Mesenteric fat pad (tissue), 1 donor: ENCODE results near the gene TCF12. TPM values are rescaled to one million over a fixed set of nuclear protein-coding genes. Genes with fewer than 3 reads are reported as not detected.

ENCODE experiments used
- DNase-seq: peaks from one replicate; pipeline ENCODE4 v3.0.0-alpha.2; 2020; ENCODE audit warnings: low spot score
- total RNA-seq: library from RNA; stranded (reverse); fragmentation: NEBNext Ultra II Directional; extraction: Animal tissue kit (Norgen Biotek cat#: 25700); gene quantifications from one replicate; pipeline ENCODE4 v1.2.1, GENCODE V29; 2021
- donor health status: DM: yes; HTN: yes; CAD: no.

The TCF12 gene
- total RNA-seq, 1 donor from 2014 or later = 103 TPM

DNA sequence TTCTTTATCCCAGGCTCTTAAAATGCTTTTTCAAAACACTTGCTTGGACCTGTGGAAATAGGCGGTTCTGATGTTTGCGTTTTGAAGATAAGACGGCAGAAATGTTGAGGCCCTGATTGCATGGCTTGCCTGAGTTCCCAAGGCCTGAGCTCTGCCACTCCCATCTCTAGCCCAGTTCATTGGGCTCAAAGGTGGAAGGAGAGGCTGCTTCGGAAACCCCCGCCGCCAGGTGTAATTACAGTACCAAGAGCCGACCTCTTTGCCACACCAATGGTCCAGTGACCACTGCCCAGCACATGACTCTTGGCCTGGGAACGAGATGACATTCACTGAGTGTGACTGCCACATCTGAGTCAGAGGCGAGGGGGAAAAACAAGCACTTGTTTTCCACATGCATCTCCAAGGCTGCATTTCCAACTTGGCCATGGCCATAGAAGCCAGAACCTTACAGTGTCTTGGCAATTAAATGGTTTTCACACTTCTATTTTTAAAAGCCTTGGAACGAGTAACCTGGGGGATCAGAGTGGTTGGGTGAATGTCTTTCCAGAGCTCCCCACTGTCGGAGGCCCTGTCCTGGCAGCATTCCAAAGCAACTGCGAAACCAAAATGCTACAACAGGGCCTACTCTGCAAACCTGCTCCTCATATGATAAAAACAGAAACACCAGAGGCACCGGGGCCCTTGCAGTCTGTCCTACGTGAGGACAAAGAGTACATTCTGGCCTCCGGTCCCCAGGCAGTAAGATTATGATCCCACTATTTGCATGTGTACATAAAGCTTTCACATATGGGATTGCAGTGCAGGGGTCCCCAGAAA is 394.1 kb downstream of the TCF12 start:
- DNase-seq = peak; percentile 67

DNA sequence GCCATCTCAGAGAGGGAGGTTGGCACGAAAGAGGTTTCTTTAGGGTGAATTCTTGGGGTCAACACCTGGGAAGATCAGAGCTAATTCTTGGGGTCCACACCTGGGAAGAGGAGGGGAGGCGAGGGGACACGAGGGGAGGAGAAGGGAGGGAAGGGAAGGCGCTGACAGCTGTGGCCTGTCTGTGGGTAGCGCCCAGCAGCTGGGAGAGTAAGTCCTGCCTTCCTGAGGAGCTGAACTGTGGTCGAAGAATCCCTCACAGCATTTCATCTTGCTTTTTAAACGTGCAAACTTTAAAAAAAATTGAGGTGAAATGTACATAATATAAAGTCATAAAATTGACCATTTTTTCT is 394.7 kb downstream of the TCF12 start:
- DNase-seq = peak; percentile 49

DNA sequence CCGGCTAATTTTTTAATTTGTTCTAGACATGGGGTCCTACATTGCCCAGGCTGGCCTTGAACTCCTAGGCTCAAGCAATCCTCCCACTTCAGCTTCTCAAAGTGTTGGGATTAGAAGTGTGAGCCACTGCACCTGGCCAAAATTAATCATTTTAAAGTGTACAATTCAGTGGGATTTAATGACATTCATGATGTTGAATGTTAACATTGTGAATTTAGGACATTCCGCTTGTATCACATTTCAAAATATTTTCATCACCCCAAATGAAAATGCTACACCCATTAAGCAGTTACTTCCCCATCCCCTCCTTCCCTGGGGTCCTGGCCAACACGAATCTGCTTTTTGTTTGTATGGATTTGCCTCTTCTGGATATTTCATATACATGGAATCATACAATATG is 395.8 kb downstream of the TCF12 start:
- no peak for DNase-seq

DNA sequence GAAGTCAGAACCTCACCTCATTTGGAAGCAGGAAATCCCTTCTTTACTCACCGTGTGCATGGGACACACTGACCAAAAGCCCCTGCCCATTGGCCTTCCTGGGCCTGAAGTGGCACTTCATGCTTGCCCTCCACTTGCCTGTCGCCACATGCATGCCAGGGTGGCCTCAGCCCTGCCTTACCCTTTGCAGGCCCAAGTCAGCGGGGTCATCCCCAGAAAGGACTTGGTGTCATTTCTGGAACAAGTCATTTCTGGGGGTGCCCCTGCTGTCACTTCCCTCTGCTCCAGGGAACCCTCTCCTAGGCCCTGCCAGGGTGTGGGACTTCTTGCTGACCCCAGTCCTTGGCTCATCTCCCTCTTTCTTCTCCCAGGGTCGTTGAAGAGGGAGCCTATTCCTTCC is 398.0 kb downstream of the TCF12 start:
- DNase-seq = no peak

DNA sequence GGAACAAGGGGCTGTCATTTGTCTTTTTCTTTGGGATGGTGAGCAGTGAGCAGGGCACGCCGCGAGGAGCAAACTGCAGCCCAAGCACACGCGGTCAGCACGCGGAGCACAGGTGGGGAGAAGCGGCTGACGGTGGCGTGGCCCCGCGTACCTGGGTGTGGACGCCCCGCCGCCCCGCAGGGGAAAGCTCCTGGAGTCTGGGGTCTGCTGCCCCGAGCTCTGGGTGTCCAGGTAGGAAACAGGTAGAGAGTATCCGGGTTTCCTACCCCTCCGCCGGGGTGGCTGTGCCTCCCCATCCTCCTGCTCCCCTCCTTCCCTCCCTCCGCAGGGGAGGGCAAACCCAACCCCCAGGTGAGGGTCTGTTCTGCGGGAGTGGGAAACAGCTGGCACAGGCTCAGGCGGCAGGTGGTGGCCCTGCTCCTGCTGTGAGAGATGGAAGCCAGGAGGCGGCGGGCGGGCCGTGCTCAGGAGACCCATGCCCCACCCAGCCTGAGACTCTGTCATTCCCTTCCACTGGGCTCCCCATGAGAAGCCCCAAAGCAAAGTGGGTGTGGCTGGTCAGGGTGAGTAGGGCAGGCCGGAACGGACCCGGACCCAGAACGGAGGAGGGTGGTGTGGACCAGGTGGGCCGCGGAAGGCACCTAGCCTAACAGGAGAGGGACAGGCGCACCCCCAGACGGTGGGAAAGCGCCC is 400.9 kb downstream of the TCF12 start:
- no peak for DNase-seq

DNA sequence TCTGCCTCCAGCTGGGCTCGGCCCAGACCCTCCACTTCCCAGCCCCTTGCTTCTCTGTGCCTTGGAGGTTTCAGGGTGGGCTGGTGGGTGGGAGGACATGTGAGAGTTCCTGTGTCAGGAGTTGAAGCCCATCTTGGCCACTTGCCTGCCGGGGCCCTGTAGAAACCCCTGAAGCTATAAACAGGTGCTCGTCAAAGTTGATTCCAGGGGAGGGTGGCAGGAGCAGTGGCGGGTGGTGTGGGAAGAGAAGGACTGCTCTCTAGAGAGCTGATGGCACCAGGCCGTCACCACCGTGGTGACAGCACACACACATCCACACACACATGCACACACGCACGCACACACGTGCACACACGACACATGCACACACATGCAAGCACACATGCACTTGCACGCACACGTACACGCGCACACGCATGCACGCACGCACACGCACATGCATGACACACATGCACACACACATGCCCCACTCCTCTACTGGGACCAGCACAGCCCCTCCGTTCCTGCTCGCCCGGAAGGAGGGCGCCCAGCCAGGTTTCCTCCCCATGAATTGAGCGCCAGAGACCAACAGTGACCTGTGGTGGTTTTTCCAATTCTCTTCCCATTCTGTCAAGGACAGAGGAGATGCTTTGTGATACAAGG is 401.6 kb downstream of the TCF12 start:
- no peak for DNase-seq

DNA sequence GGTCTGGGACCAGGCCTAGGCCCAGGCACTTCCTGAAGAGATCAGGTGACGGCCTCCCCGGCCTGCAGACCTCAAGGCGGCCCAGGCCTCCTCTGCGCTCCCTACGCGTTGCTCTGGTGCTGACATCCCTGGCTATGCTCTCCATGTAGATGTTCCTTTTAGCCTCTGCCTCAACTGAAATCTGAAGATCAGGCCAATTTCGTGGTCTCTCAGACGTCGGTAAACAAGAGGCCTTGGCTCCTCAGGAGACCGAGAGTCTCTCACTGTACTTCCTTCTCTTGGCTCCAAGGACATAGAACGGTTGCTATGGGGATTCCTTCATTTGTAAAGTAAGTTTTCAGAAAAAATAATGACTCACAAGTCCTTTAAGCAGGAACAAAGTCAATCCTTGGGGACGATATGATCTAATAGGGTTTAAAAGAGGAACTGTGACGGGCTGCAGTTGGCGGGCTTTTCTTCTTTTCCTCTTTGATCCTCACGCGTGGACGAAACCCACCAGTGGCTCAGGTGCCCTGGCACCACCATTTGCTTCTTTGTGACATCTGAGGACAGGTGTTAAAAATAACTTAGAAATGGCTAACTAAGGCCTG is 402.3 kb downstream of the TCF12 start:
- DNase-seq = no peak

DNA sequence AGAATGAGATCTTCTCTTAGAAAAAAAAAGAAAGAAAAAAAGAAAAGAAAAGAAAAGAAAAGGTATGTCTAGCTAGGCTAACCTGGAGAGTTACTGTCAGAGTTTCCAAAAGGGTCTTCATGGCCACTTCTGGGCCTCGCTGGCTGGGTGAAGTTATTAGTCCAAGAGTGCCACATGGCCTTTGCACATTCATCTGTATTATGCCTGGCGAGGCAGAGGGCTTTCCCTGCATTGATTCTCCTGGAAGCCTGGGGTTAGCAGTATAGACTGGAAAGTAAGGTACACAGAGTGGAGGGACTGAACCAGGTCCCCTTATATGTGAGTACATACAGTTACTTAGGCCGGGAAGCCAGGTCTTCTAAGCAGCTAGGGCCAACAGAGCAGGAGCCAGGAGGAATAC is 403.0 kb downstream of the TCF12 start:
- no peak for DNase-seq

DNA sequence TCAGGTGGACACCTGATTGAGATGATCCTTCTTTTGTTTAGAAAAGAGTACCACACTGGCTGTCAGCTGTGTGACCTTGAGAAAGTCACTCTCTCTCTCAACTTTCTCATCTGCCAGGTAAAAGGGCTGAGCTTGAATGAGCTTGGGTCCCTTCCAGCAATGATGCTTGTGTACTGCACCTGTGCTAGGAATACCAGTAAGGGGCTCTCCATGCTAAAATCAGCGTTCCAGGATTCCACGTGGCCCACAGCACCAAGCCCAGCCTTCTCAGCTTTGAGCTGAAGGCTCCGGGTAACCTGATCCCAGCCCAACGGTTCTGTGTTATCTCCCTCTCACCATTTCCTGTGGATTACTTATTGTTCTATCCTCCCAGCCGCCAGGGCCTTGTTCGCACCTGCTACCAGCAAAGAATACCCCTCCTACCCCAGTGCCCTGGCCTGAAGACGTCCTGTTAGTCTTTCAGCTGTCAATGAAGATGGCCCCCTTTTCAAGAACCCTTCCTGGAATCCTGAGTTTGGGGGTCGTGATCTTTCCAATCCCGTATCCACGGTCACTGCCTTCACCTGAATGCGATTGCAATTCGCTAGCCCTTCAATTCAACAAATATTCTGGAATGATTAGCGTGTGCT is 403.6 kb downstream of the TCF12 start:
- no peak for DNase-seq

DNA sequence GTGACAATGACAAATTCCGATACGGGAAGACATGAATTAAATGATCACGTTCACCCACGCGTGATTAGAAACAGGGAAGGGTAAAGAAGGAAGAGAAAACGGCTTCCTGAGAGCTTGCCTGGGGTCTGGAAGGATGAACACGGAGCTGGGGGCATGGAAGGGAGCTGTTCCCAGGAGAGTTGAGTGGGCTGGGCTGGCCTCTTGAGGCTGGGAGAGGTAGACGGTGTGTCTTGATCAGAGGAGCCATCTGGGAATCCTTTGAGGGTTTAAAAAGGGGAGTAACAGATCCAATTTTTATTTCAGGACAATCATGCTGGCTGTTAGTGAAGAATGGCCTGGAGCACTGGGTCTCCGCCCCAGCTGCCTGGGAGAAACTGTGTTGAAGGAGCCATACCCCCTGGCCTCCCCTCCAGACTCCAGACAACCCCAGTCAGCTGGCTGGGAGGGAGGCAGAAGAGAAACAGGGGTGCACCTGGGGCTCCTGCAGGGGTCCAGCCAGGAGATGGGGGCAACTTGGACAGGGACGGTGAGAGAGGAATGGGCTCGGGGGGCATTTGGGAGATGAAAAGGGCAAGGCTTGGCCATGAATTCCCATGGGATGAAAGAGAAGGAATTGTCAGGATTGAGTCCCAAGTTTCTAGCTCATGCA is 404.3 kb downstream of the TCF12 start:
- no peak for DNase-seq

DNA sequence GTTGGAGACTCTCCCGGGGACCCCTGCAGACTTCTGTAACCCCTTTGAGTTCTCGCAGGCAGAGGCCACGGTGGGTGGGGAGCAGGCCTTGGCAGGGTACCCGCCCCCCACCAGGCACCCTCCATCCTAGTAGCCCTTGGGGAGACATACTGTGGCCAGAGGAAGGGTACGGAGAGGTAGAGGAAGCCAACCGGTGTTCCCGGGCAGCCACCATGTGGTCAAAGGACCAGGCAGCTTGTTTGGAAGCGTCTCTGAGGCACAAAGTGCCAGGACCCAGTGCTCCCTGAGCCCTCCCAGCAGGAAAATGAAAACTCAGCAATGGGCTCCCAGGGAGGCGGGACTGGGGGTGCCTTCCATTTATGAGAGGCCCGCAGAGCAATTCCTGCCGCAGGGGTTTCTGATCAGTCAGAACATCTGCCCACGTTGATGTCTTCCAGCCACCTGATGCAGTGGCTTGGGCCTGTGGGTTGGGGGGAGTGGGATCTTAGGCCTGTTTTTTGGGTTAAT is 404.9 kb downstream of the TCF12 start:
- no peak for DNase-seq

DNA sequence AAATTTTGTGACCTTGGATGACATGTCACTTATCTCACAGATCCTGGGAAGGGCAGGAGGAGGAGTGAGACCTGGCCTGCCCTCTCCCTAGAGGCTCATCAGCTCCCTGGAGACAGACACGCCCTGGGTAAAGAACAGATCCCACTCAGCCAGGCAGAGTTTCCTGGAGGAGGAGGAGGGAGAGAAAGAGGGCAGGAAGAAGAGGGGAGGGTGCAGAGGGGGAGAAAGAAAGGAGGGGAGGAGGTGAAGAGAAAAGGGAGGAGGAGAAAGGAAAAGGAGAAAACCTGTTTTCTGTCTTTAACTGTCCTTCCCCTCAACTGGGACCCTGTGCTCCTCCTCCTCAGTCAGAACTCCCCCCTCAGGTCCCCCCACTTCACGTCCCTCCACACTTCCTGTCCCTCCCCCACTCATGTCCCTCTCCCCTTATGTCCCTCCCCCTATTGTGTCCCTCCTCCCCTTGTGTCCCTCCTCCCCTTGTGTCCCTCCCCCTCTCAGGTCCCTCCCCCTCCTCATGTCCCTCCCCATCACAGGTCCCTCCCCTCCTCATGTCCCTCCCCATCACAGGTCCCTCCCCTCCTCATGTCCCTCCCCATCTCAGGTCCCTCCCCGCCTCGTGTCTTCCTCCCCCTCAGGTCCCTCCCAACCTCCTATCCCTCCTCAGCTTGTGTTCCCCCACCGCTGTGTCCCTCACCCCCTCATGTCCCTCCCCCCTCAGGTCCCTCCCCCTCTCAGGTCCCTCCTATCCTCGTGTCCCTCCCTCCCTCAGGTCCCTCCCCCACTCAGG is 405.6 kb downstream of the TCF12 start:
- no peak for DNase-seq

DNA sequence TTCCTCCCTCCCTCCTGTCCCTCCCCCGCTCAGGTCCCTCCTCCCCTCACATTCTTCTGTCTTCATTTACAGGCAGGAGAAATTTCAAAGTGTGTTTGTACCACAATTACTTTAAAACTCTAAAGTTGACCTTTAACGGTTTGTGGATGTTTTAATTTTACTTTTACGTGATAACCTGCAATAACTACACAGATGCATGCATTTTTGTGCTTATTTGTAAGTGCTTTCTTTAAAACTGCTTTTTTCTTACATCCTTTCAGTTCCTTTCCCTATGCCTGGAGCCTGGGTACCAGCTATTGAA is 406.1 kb downstream of the TCF12 start:
- DNase-seq = no peak

DNA sequence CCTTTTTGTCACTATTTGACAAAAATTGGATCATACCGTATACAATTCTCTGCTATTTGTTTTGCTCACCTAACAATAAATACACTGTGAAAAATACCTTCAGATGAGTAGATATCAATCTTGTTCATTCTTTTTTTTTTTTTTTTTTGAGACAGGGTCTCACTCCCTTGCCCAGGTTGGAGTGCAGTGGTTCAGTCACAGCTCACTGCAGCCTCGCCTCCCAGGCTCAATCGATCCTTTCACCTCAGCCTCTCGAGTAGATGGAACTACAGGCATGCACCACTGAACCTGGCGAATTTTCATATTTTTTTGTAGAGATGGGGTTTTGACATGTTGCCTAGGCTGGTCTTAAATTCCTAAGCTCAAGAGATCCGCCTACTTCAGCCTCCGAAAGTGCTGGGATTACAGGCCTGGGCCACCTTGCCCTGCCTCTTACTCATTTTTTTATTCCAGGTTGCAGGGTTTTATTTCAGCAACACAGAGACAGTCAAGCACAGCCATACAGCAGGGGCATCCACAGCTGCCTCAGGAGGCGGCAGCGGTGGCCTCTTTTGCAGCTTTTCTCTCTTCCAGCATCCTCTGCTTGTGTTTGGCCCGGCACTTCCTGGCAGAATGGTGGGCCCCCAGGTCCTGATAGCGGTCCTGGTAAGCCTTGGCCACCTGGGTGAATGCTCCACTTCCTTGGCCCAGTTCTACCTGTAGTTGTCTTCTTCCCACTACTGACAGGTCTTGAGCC is 406.7 kb downstream of the TCF12 start:
- no peak for DNase-seq

DNA sequence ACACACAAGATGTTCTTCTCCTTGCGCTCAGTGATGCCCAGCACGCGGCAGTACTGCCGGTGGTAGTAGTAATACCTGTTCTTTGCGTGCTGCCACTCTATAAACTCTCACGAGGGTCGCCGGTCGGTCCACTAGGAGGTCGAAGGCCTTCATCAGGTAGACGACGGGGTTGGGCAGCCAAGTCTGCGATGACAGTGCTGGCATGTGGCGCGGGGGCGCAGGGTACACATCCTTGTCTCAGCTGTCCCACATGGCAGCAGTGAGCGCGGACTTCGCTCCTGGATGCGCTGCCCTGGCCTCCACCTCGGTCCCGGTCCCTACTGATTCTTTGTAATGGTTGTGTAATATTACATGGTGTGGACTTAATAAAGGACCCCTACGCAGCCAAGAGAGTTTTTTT is 407.8 kb downstream of the TCF12 start:
- DNase-seq = no peak

DNA sequence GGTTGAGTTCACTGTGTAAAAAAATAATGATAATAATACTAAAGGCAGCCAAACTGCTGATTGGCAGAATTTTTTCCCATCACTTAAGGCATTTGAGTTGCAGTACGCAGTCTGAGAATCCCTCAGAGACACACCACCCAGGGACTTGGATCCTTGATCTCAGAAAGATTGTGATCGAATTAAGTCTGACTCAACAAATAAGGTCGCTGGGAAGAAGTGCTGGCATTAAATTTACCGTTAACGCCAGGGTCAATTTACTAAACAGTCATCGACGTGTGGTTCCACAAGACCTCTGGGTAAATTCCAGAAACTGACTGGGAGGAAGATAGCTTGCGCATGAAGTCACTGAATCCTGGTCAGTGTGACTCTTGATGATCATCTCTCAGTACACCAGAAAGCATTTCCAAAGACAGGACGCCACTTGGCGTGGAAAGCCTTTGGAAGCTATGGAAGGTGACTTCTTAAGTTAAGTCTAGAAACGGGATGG is 409.6 kb downstream of the TCF12 start:
- DNase-seq = no peak

DNA sequence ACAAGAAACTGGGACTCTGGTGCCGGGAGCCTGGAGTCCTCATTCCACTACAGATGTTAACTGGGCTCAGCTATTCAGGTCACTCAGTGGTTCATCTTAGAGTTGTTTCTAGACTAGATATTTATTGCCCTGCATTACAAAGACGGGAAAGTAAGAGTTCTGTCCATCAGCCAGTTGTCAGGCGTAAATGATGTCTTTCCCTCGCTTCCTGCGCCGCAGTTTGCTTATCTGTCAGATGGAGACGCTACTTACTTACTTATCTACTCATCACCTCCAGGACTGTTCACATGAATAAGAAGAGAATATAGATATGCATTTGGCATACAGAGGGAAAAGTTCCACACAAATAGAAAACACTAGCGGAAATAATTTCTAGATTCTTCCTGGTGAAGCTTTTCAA is 410.0 kb downstream of the TCF12 start:
- DNase-seq = no peak

DNA sequence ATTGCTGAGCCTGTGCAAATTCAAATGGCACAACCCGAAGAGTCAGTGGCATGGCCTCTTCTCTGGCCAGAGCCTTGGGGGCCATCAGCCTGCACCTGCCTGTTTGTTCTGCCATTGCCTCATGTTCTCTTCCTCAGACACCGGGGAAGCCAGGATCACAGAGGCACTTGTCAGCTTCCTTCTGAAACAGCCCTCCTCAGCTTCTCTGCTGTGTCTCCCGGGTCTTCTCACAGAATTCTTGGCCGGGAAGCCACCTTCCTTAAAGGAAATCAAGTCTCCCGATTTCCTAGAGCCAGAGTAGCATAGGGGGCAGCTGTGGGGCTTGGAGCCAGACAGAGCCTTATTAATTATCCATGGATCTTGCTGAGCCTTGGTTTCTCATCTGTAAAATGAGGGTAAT is 410.5 kb downstream of the TCF12 start:
- DNase-seq = no peak

DNA sequence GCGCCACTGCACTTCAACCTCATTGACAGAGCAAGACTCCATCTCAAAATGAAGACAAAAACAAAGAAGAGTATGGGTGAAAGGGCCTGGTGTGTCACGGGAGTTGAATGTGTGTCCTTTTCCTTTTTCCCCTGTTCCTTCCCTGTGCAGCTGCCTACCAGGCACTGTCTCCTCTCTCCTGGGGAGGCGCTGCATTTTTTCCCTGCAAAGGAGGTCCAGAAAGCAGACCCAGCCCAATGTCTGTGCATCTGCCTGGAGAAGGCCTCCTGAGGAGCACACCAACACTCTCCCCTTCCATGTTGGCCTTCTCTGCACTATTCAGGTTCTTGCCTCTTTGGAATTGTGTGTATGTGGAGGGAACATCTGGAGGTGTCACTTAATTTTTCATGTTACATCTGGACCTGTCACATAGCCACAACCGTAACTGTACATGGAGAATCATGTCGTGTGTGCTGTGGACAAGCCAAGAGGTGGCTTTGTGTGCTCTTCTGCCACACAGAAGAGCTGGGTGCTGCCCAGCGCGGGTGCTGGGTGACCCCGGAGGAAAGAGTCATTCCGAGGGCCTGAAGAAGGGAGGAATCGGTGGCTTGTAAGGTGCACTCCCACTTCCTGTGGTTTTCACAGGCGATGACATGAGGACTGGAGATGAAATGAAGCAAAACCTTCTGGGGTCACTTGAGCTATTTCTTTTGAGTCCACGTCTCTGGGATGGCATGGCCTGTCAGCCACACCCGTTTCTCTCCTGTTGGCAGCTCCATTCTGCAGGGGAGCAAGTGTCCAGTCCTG is 411.3 kb downstream of the TCF12 start:
- DNase-seq = no peak
